NCI-H345 treated with DMSO at 0.1 percent for 48 hours (cell line): Measurements from ENCODE around the gene NACC1.

ENCODE experiments used
- DNase-seq: peaks from one replicate; lab custom pipeline; 2025; ENCODE audit not compliant: unreplicated experiment; lab: John Stamatoyannopoulos, UW

The NACC1 gene

GRCh38 chr19:13118424-13119193 is 545 bp downstream of the NACC1 start:
- DNase-seq = no peak

- DNase-seq = no peak
Observed at GRCh38 chr19:13119627-13120026, 1.6 kb downstream of the NACC1 start.

- no peak for DNase-seq
Observed at GRCh38 chr19:13120031-13120430, 2.0 kb downstream of the NACC1 start.

- no peak for DNase-seq
Observed at GRCh38 chr19:13120817-13121216, 2.8 kb downstream of the NACC1 start.

- no peak for DNase-seq
Observed at GRCh38 chr19:13121551-13122274, 3.6 kb downstream of the NACC1 start.

GRCh38 chr19:13122275-13122878 is 4.3 kb downstream of the NACC1 start:
- no peak for DNase-seq

GRCh38 chr19:13122980-13123957 is 5.2 kb downstream of the NACC1 start:
- DNase-seq = no peak

GRCh38 chr19:13127051-13127450 is 9.0 kb downstream of the NACC1 start:
- DNase-seq = no peak

GRCh38 chr19:13127811-13128575 is 9.9 kb downstream of the NACC1 start:
- no peak for DNase-seq

GRCh38 chr19:13128583-13128982 is 10.5 kb downstream of the NACC1 start:
- DNase-seq = no peak

- no peak for DNase-seq
Observed at GRCh38 chr19:13129384-13129783, 11.3 kb downstream of the NACC1 start.

GRCh38 chr19:13130886-13131490 is 12.9 kb downstream of the NACC1 start:
- no peak for DNase-seq

- DNase-seq = no peak
Observed at GRCh38 chr19:13132471-13133180, 14.6 kb downstream of the NACC1 start.

GRCh38 chr19:13133241-13133870 is 15.3 kb downstream of the NACC1 start:
- no peak for DNase-seq

GRCh38 chr19:13134626-13135025 is 16.6 kb downstream of the NACC1 start:
- no peak for DNase-seq

- no peak for DNase-seq
Observed at GRCh38 chr19:13135068-13136062, 17.3 kb downstream of the NACC1 start.

- no peak for DNase-seq
Observed at GRCh38 chr19:13137290-13137794, 19.3 kb downstream of the NACC1 start.
